SK-N-SH treated with all-trans-retinoic acid at 6 μM for 48 hours (cell line): ENCODE results near the gene CNTN4.

Experiments
- ATAC-seq: fragments of 200-7000 bp; cut with Tn5 transposase; 3 replicates; pipeline ENCODE4 v1.9.1; 2020; ENCODE audit warnings: mild to moderate bottlenecking, moderate library complexity
- ARNTL ChIP-seq: fragments of 450-650 bp; formaldehyde crosslinking; IDR thresholded peaks from 2 replicates; pipeline ENCODE4 v1.5.0; 2020; ENCODE audit warnings: low read depth, mild to moderate bottlenecking, moderate library complexity, borderline replicate concordance
- BACH2 ChIP-seq: fragments of 250-450 bp; sonication (Bioruptor Pico); IDR thresholded peaks from 2 replicates; pipeline ENCODE4 v1.9.0; 2021; ENCODE audit warnings: mild to moderate bottlenecking, borderline replicate concordance
- CREB5 ChIP-seq: fragments of 250-450 bp; sonication (Bioruptor Pico); IDR thresholded peaks from 2 replicates; pipeline ENCODE4 v1.5.1; 2020; ENCODE audit warnings: low read depth, mild to moderate bottlenecking, moderate library complexity
- CSDC2 ChIP-seq: fragments of 250-450 bp; sonication (Bioruptor Pico); IDR thresholded peaks from 2 replicates; pipeline ENCODE4 v1.5.0; 2020; ENCODE audit warnings: mild to moderate bottlenecking, moderate library complexity
- CSRNP3 ChIP-seq: fragments of 250-450 bp; sonication (Bioruptor Pico); IDR thresholded peaks from 2 replicates; pipeline ENCODE4 v1.5.1; 2021; ENCODE audit warnings: mild to moderate bottlenecking, moderate library complexity
- ESRRG ChIP-seq: fragments of 250-450 bp; sonication (Bioruptor Pico); IDR thresholded peaks from 2 replicates; pipeline ENCODE4 v1.6.1; 2021; ENCODE audit warnings: mild to moderate bottlenecking
- GLIS3 ChIP-seq: fragments of 250-450 bp; sonication (Bioruptor Pico); IDR thresholded peaks from 2 replicates; pipeline ENCODE4 v1.5.0; 2020; ENCODE audit warnings: mild to moderate bottlenecking, moderate library complexity
- ISL1 ChIP-seq: fragments of 250-450 bp; sonication (Bioruptor Pico); IDR thresholded peaks from 2 replicates; pipeline ENCODE4 v2.1.2; 2022; ENCODE audit warnings: mild to moderate bottlenecking, moderate library complexity
- OSR1 ChIP-seq: fragments of 250-450 bp; sonication (Bioruptor Pico); IDR thresholded peaks from 2 replicates; pipeline ENCODE4 v1.8.0; 2022; ENCODE audit warnings: moderate library complexity, mild to moderate bottlenecking, inconsistent platforms
- POU6F1 ChIP-seq: fragments of 250-450 bp; sonication (Bioruptor Pico); IDR thresholded peaks from 2 replicates; pipeline ENCODE4 v1.8.0; 2021; ENCODE audit warnings: low read depth, mild to moderate bottlenecking, moderate library complexity, borderline replicate concordance
- PPARA ChIP-seq: fragments of 250-450 bp; sonication (Bioruptor Pico); IDR thresholded peaks from 2 replicates; pipeline ENCODE4 v1.5.0; 2020; ENCODE audit warnings: mild to moderate bottlenecking, borderline replicate concordance
- RARB ChIP-seq: fragments of 250-450 bp; sonication (Bioruptor Pico); IDR thresholded peaks from 2 replicates; pipeline ENCODE4 v1.8.0; 2021; ENCODE audit warnings: mild to moderate bottlenecking, moderate library complexity
- SNAI2 ChIP-seq: fragments of 250-450 bp; sonication (Bioruptor Pico); IDR thresholded peaks from 2 replicates; pipeline ENCODE4 v1.5.0; 2020; ENCODE audit warnings: mild to moderate bottlenecking, moderate library complexity
- TCF4 ChIP-seq: fragments of 250-450 bp; sonication (Bioruptor Pico); IDR thresholded peaks from 2 replicates; pipeline ENCODE4 v1.8.0; 2021; ENCODE audit warnings: mild to moderate bottlenecking, moderate library complexity, borderline replicate concordance
- TOX ChIP-seq: fragments of 250-450 bp; sonication (Bioruptor Pico); IDR thresholded peaks from 2 replicates; pipeline ENCODE4 v1.8.0; 2021; ENCODE audit warnings: mild to moderate bottlenecking, moderate library complexity, borderline replicate concordance
- TSHZ2 ChIP-seq: fragments of 250-450 bp; sonication (Bioruptor Pico); IDR thresholded peaks from 2 replicates; pipeline ENCODE4 v1.5.0; 2020; ENCODE audit warnings: mild to moderate bottlenecking, moderate library complexity
- ZC3H10 ChIP-seq: fragments of 250-450 bp; sonication (Bioruptor Pico); IDR thresholded peaks from 2 replicates; pipeline ENCODE4 v1.5.1; 2021; ENCODE audit warnings: mild to moderate bottlenecking, moderate library complexity
- ZFP3 ChIP-seq: fragments of 250-450 bp; sonication (Bioruptor Pico); IDR thresholded peaks from 2 replicates; pipeline ENCODE4 v1.5.0; 2020; ENCODE audit warnings: mild to moderate bottlenecking, moderate library complexity
- ZFP30 ChIP-seq: fragments of 450-650 bp; formaldehyde crosslinking; IDR thresholded peaks from 2 replicates; pipeline ENCODE4 v1.5.0; 2022; ENCODE audit warnings: mild to moderate bottlenecking, moderate library complexity
- ZNF565 ChIP-seq: fragments of 450-650 bp; formaldehyde crosslinking; conservative IDR thresholded peaks from 2 replicates; pipeline ENCODE4 v1.5.0; 2020; ENCODE audit warnings: low read depth, mild to moderate bottlenecking, moderate library complexity
- ZNF70 ChIP-seq: fragments of 450-650 bp; formaldehyde crosslinking; IDR thresholded peaks from 2 replicates; pipeline ENCODE4 v1.5.0; 2020; ENCODE audit warnings: mild to moderate bottlenecking, moderate library complexity
- ZNF8 ChIP-seq: fragments of 450-650 bp; formaldehyde crosslinking; IDR thresholded peaks from 2 replicates; pipeline ENCODE4 v1.5.0; 2020; ENCODE audit warnings: mild to moderate bottlenecking, moderate library complexity

The CNTN4 gene

GRCh38 chr3:2543247-2543646, 444.6 kb downstream of the CNTN4 start (continued):
- no peak for TF ChIP-seq CSRNP3 (CRISPR knock-in tag)
- no peak for TF ChIP-seq SNAI2 (CRISPR knock-in tag)
- no peak for TF ChIP-seq GLIS3
- no peak for TF ChIP-seq ARNTL (CRISPR knock-in tag)
- no peak for TF ChIP-seq ZNF8 (CRISPR knock-in tag)
- TF ChIP-seq ZC3H10 = no peak
- TF ChIP-seq ZFP3 (CRISPR knock-in tag) = no peak
- TF ChIP-seq TSHZ2 (CRISPR knock-in tag) = no peak

- TF ChIP-seq TCF4 (CRISPR knock-in tag) (no peak), OSR1 (CRISPR knock-in tag) (no peak), GLIS3 (no peak)
- no peak for ATAC-seq
Observed at GRCh38 chr3:2544212-2544611, 445.5 kb downstream of the CNTN4 start.

- no peak for ATAC-seq
- TF ChIP-seq ZFP3 (CRISPR knock-in tag) = no peak
- TF ChIP-seq ESRRG = no peak
- no peak for TF ChIP-seq SNAI2 (CRISPR knock-in tag)
- no peak for TF ChIP-seq CREB5 (CRISPR knock-in tag)
- TF ChIP-seq ARNTL (CRISPR knock-in tag) = no peak
- TF ChIP-seq OSR1 (CRISPR knock-in tag) = no peak
- TF ChIP-seq PPARA (CRISPR knock-in tag) = no peak
- TF ChIP-seq ZFP30 (CRISPR knock-in tag) = no peak
- TF ChIP-seq GLIS3 = no peak
- TF ChIP-seq RARB (CRISPR knock-in tag) = no peak
- no peak for TF ChIP-seq ZC3H10
- no peak for TF ChIP-seq CSDC2 (CRISPR knock-in tag)
- TF ChIP-seq TOX = no peak
- TF ChIP-seq BACH2 (CRISPR knock-in tag) = no peak
- no peak for TF ChIP-seq POU6F1 (CRISPR knock-in tag)
- no peak for TF ChIP-seq ZNF565 (CRISPR knock-in tag)
- no peak for TF ChIP-seq ISL1 (CRISPR knock-in tag)
- no peak for TF ChIP-seq ZNF8 (CRISPR knock-in tag)
- no peak for TF ChIP-seq TSHZ2 (CRISPR knock-in tag)
- no peak for TF ChIP-seq ZNF70 (CRISPR knock-in tag)
Observed at GRCh38 chr3:2544718-2545117, 446.1 kb downstream of the CNTN4 start.
